ENCODE measurements around the gene GALNT2.

- TF ChIP-seq YY1 (IDR thresholded peaks at IDR 0.05; ENCODE audit: insufficient read depth, insufficient read length) = no peak
- no peak for TF ChIP-seq ZNF274 (IDR thresholded peaks at IDR 0.05; ENCODE audit: low read depth, low read length)
Observed at GRCh38 chr1:230206976-230207375, 139.9 kb downstream of the GALNT2 start.
